T-helper 9 cell (primary cell): ENCODE data around the gene FCGR1A.
"Not testable (repeated sequence)": the region's sequence is repeated elsewhere in the genome, so short reads cannot be mapped to it uniquely, and the experiment has no call there.

Experiments
- DNase-seq: peaks from one replicate; pipeline ENCODE4 v3.0.0-alpha.2; 2020

The FCGR1A gene

GRCh38 chr1:149778313-149778712 lies 4.2 kb upstream of the FCGR1A start:
- not testable (repeated sequence) for DNase-seq

- DNase-seq = not testable (repeated sequence)
Observed at GRCh38 chr1:149781413-149781984, 995 bp upstream of the FCGR1A start.

DNA sequence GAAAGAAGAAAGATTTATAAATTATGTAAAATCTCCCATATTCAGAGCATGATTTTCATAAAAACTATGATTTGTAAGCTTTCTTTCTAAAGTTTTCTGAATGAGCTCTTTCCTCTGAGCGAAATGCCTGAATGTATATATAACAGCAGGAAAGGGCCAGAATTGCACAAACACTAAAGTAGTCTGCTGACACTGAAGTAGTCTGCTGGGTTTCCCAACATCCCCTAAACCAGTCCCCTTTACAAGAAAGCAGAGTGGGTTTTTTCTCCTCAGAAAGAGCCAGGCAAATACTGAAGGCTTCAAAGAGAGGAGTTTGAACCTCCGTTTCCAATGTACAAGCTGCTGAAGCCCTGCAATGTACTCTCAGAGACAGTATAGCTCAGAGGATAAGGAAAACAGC lies 795 bp downstream of the FCGR1A start:
- not testable (repeated sequence) for DNase-seq

GRCh38 chr1:149783868-149784267 lies 1.4 kb downstream of the FCGR1A start:
- DNase-seq = not testable (repeated sequence)

DNA sequence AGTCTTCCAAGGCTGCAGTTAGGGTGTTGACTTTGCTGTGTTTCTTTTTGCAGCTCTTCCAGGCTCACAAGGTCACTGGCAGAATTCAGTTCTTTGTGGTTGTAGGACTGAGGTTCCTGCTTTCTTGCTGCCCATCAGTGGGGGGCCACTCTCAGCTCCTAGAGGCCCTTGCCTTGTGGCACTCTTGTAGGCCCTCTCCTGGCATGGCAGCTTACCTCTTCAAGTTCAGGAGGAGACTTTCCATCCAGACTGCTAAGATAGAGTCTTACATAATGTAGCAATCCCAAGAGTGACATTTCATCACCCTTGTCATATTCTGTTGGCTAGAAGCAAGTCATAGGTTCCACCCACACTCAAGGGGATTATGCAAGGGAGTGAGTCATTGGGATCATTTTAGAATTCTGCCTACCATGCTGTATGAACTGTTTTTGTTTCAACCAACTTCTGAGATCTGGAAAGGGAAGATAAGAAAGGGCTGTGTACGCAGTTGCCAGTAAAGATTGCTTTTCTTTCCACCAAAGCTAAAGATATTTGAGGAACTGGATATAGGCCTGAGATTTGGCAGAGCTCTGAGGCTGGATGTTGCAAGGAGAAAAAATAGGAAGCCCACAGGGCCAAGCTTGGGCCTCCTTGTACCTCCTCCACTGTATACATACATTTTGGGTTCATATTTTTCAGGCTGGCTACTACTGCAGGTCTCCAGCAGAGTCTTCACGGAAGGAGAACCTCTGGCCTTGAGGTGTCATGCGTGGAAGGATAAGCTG lies 5.4 kb downstream of the FCGR1A start:
- not testable (repeated sequence) for DNase-seq

- DNase-seq = peak; percentile 17
Observed at GRCh38 chr1:149792502-149792901, 10.0 kb downstream of the FCGR1A start.

- DNase-seq = peak; percentile 69
Observed at GRCh38 chr1:149792912-149793515, 10.5 kb downstream of the FCGR1A start.

DNA sequence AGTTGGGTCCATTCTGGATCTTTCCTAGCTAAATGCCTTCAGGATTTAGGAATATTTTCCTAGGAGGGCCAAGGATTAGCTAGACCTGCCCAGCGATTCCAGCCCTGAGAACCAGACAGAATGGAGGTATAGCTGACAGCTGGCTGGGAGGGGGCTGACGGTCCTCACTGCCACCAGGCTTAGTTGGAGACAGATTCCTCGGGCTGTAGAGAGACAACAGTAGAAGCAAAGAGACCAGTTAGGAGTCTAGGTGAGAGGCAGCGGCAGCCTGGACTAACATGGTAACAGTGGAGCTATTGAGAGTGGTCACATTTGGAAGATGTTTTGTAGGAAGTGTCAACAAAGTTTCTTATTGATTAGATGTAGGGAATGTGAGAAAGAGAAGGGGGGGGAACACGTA lies 11.4 kb downstream of the FCGR1A start:
- not testable (repeated sequence) for DNase-seq

- not testable (repeated sequence) for DNase-seq
Observed at GRCh38 chr1:149801628-149802027, 19.1 kb downstream of the FCGR1A start.

- not testable (repeated sequence) for DNase-seq
Observed at GRCh38 chr1:149804417-149805080, 22.1 kb downstream of the FCGR1A start.

GRCh38 chr1:149810697-149811405 lies 28.4 kb downstream of the FCGR1A start:
- DNase-seq = not testable (repeated sequence)

DNA sequence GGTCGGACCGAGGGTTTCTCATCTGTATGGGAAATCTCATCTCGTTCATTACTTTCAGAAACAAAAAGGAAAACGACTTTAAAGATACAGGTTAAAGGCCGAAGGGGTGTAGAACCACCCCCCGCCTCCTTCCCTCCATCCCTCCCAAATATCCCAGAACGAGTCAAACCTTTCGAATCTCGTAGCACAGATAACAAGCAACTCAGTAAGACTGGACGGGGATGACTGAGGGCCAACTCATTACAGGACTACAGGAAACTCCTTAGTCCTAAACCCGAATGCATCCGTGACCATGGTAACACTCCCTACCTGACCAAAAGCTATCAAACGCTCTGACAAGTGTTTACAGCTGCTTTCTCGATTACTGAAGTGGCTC lies 29.0 kb downstream of the FCGR1A start:
- not testable (repeated sequence) for DNase-seq

DNA sequence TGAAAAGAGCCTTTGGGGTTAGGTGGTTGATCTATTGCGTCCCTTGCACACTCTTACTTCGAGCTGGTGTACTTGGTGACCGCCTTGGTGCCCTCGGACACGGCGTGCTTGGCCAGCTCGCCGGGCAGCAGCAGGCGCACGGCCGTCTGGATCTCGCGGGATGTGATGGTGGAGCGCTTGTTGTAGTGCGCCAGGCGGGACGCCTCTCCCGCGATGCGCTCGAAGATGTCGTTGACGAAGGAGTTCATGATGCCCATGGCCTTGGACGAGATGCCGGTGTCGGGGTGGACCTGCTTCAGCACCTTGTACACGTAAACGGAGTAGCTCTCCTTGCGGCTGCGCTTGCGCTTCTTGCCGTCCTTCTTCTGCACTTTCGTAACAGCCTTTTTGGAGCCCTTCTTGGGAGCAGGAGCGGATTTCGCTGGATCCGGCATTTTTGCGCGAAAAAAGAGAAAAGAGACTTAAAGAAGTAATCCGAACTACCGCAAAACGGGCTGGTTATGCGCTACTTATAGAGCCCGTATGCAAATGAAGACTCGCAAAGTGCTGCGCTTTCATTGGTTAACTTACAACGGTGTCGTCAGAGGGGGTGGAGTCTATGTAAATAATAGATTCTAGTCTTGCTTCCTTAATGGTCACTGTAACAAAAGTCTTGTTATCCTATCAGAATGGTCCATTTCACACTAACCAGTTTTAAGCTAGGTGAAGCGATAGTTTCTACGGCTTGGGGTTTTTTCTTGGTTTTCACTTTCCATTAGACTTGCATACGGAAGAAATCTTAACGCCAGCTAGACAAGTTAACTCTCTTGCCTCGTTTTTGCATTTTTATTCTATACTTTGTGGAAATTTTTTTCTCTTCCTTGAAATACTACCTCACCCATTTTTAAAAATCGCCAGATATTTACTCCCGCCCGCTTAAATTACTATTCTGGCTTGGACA lies 29.7 kb downstream of the FCGR1A start:
- peak; percentile 62 for DNase-seq

DNA sequence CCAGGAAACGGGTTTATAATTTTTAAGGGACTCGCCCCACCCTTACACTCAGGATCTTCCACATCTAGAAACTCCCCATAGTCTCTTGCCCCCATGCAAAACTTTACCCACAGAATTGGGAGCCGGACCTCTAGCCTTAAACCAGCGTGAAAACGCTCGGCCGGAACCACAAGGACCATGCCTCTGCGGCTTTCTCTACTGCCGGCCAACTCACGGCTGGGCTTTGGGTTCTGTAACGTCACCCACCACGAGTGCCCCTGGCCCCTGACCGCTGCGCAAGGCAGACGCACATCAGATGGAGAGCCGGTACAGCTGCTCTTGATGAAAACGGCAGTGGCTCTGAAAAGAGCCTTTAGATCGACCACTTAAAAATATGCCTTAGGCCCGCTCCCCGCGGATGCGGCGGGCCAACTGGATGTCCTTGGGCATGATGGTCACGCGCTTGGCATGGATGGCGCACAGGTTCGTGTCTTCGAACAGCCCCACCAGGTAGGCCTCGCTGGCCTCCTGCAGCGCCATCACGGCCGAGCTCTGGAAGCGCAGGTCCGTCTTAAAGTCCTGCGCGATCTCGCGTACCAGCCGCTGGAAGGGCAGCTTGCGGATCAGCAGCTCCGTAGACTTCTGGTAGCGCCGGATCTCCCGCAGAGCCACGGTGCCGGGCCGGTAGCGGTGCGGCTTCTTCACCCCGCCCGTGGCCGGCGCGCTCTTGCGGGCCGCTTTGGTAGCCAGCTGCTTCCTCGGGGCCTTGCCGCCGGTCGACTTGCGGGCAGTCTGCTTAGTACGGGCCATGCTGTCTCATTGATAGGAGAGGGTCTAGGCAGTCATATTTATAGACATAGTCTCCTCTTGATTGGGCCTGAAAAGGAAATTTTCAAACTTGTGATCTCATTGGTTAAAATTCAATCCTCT lies 30.7 kb downstream of the FCGR1A start:
- DNase-seq = peak; percentile 60

GRCh38 chr1:149820387-149820786 lies 37.9 kb downstream of the FCGR1A start:
- DNase-seq = not testable (repeated sequence)

GRCh38 chr1:149826555-149826954 lies 44.1 kb downstream of the FCGR1A start:
- DNase-seq = not testable (repeated sequence)

GRCh38 chr1:149831764-149832315 lies 49.3 kb downstream of the FCGR1A start:
- DNase-seq = not testable (repeated sequence)

- not testable (repeated sequence) for DNase-seq
Observed at GRCh38 chr1:149832316-149833126, 50.0 kb downstream of the FCGR1A start.

DNA sequence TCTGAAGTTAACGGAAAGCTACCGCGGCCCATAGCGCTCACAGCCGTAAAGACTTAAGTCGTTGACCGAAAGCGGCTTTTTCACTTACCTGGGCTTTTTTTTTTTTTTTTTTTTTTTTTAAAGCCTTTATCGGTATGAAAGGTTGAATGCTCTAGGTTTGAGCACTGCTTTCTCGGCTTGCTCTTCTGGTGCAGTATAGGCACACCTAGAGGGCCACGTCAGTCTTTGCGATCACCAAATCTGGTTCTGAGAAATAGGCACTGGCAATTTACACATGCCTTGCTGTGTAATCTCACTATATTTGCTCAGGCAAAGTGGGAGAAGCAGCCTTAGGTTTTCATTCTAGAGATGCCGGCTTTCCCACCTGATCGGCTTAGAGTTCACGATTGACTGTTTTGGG lies 50.6 kb downstream of the FCGR1A start:
- not testable (repeated sequence) for DNase-seq
